KMS-11 (cell line): ENCODE data around the gene LRRTM4.

Experiments used
- H2AFZ ChIP-seq: fragments of 200-600 bp; sonication (generic); 2 replicates; pipeline ENCODE4 v1.6.1; 2016; ENCODE audit warnings: antibody characterized with exemption, mixed run types, low read depth
- H3K27ac ChIP-seq: fragments of 200-600 bp; sonication (generic); 2 replicates; pipeline ENCODE4 v1.6.1; 2016; ENCODE audit warnings: mild to moderate bottlenecking, mixed run types
- H3K27me3 ChIP-seq: fragments of 200-600 bp; sonication (generic); 2 replicates; pipeline ENCODE4 v1.6.1; 2017; ENCODE audit warnings: mild to moderate bottlenecking, low read depth, mixed run types, moderate library complexity; ENCODE audit not compliant: insufficient read depth
- H3K36me3 ChIP-seq: fragments of 200-600 bp; sonication (generic); 2 replicates; pipeline ENCODE4 v1.6.1; 2017; ENCODE audit warnings: mild to moderate bottlenecking, mixed run types; ENCODE audit not compliant: insufficient read depth
- H3K4me1 ChIP-seq: fragments of 200-600 bp; sonication (generic); 2 replicates; pipeline ENCODE4 v1.6.1; 2016; ENCODE audit warnings: mild to moderate bottlenecking, low read depth, mixed run types; ENCODE audit not compliant: poor library complexity, severe bottlenecking
- H3K4me2 ChIP-seq: fragments of 200-600 bp; sonication (generic); 2 replicates; pipeline ENCODE4 v1.7.0; 2016; ENCODE audit warnings: mild to moderate bottlenecking, mixed run types
- H3K4me3 ChIP-seq: fragments of 200-600 bp; sonication (generic); IDR thresholded peaks from 2 replicates; pipeline ENCODE4 v1.6.1; 2017; ENCODE audit warnings: low read depth, low read length, mixed read lengths; ENCODE audit not compliant: insufficient read depth
- H3K79me2 ChIP-seq: fragments of 200-600 bp; sonication (generic); 2 replicates; pipeline ENCODE4 v1.6.1; 2016; ENCODE audit warnings: low read depth, mixed run types; ENCODE audit not compliant: insufficient read depth
- H3K9ac ChIP-seq: fragments of 200-600 bp; sonication (generic); 2 replicates; pipeline ENCODE4 v1.6.1; 2016; ENCODE audit warnings: mild to moderate bottlenecking, mixed run types
- H4K20me1 ChIP-seq: fragments of 200-600 bp; sonication (generic); 2 replicates; pipeline ENCODE4 v1.6.1; 2016; ENCODE audit warnings: mild to moderate bottlenecking, mixed run types; ENCODE audit not compliant: insufficient read depth
- TF ChIP-seq, protein P1 (sequence below): fragments of 200-600 bp; sonication (generic); conservative IDR thresholded peaks from 2 replicates; pipeline ENCODE4 v1.6.1; 2017; ENCODE audit warnings: low read depth, mild to moderate bottlenecking, antibody characterized with exemption, low read length, moderate library complexity, mixed read lengths

LRRTM4 gene

DNA sequence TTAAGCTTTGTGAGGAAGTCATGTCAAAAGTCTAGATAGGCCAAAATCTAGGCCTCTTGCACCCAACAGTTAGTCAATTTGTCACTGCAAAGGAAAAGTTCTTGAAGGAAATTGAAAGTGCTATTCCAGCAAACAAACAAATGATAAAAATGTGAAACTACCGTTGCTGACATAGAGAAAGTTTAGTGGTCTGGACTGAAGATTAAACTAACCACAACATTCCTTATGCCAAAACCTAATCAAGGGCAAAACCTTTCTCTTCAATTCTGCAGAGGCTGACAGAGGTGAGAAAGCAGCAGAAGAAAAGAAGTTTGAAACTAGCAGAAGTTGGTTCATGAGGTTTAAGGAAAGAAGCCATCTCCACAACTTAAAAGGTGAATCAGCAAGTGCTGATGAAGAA is 44.0 kb upstream of the LRRTM4 start:
- no peak overlapping the region for H3K4me2 ChIP-seq
- H3K27me3 ChIP-seq = peaks cover 4% of the 10 kb centered on the region; the same call in 1 of the 2 replicates
- H3K4me1 ChIP-seq = no peaks in the 10 kb centered on the region
- H3K4me3 ChIP-seq = no peak overlapping the region
- no peak overlapping the region for H3K27ac ChIP-seq
- no peaks in the 10 kb centered on the region for H3K36me3 ChIP-seq
- H3K79me2 ChIP-seq = no peaks in the 10 kb centered on the region
- H4K20me1 ChIP-seq = no peaks in the 10 kb centered on the region
- no peak overlapping the region for H2AFZ ChIP-seq
- no peak overlapping the region for H3K9ac ChIP-seq
- TF ChIP-seq, protein P1, sequence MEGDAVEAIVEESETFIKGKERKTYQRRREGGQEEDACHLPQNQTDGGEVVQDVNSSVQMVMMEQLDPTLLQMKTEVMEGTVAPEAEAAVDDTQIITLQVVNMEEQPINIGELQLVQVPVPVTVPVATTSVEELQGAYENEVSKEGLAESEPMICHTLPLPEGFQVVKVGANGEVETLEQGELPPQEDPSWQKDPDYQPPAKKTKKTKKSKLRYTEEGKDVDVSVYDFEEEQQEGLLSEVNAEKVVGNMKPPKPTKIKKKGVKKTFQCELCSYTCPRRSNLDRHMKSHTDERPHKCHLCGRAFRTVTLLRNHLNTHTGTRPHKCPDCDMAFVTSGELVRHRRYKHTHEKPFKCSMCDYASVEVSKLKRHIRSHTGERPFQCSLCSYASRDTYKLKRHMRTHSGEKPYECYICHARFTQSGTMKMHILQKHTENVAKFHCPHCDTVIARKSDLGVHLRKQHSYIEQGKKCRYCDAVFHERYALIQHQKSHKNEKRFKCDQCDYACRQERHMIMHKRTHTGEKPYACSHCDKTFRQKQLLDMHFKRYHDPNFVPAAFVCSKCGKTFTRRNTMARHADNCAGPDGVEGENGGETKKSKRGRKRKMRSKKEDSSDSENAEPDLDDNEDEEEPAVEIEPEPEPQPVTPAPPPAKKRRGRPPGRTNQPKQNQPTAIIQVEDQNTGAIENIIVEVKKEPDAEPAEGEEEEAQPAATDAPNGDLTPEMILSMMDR = no peak

GRCh38 chr2:77552956-77553355 is 30.8 kb upstream of the LRRTM4 start:
- H3K36me3 ChIP-seq = no peaks in the 10 kb centered on the region
- H3K4me2 ChIP-seq = no peak overlapping the region
- TF ChIP-seq, protein P1 = no peak
- H3K4me3 ChIP-seq = no peak overlapping the region
- no peaks in the 10 kb centered on the region for H3K79me2 ChIP-seq
- H3K4me1 ChIP-seq = no peaks in the 10 kb centered on the region
- no peak overlapping the region for H3K27ac ChIP-seq
- no peaks in the 10 kb centered on the region for H4K20me1 ChIP-seq
- H2AFZ ChIP-seq = no peak overlapping the region
- no peak overlapping the region for H3K9ac ChIP-seq
- H3K27me3 ChIP-seq = no peaks in the 10 kb centered on the region

- Histone ChIP-seq H3K4me1 (no peaks in the 10 kb centered on the region), H2AFZ (no peak overlapping the region), H3K36me3 (no peaks in the 10 kb centered on the region), H3K4me2 (no peak overlapping the region), H3K27me3 (no peaks in the 10 kb centered on the region), H3K79me2 (no peaks in the 10 kb centered on the region), H3K9ac (no peak overlapping the region), H3K27ac (no peak overlapping the region), H4K20me1 (no peaks in the 10 kb centered on the region), H3K4me3 (no peak overlapping the region)
- TF ChIP-seq, protein P1 = no peak
Measured at GRCh38 chr2:77538031-77538430, 15.9 kb upstream of the LRRTM4 start.

DNA sequence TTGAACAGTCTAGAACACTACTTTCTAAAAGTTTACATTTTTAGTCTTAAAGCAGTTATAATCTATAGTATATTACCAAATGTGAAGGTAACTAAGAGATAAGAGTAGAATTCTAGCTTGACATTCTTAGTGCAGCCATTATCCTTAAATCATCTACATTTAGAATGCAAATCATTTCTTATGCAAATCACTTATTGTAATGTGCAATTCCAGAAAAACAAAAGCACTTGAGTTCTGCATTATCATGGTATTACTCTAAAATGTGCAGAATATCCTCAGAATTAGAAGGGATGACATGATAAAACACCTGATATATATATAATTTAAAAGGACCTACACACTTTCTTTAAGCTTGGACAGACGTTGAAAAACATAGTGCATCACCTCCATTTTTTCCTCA is 712 bp upstream of the LRRTM4 start:
- Histone ChIP-seq H4K20me1 (no peaks in the 10 kb centered on the region), H3K79me2 (no peaks in the 10 kb centered on the region), H3K27me3 (no peaks in the 10 kb centered on the region), H3K4me2 (no peak overlapping the region), H3K27ac (no peak overlapping the region), H3K4me3 (no peak overlapping the region), H3K9ac (no peak overlapping the region), H3K36me3 (no peaks in the 10 kb centered on the region), H3K4me1 (no peaks in the 10 kb centered on the region), H2AFZ (no peak overlapping the region)
- TF ChIP-seq, protein P1 = no peak

DNA sequence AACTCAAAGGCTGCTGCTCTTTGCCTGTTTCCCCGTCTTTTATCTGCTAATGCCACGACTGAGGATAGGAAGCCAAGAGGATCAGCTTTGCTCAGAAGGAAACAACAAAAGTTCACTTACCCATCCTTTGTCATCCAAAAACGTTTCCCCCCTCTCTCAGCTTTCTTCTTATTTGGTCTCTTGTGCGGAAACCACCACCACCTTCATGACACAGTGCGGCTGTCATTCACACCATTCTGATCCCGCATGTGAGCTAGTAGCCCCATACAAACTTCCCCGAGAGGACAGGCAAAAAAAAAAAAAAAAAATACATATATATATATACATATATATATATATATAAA is 656 bp downstream of the LRRTM4 start:
- Histone ChIP-seq H3K4me2 (no peak overlapping the region), H3K36me3 (no peaks in the 10 kb centered on the region), H3K79me2 (no peaks in the 10 kb centered on the region), H3K9ac (no peak overlapping the region), H3K27ac (no peak overlapping the region), H3K27me3 (no peaks in the 10 kb centered on the region), H2AFZ (no peak overlapping the region), H3K4me1 (no peaks in the 10 kb centered on the region), H4K20me1 (no peaks in the 10 kb centered on the region), H3K4me3 (no peak overlapping the region)
- TF ChIP-seq, protein P1 = no peak
